Activated T-cell treated with anti-CD3 and anti-CD28 coated beads, Interleukin-2, amount 50 U/mL, for 72 hours (primary cell): ENCODE results near the gene ADGRV1. TPM values are rescaled to one million over a fixed set of nuclear protein-coding genes. Genes with fewer than 3 reads are reported as not detected.
A peak's percentile ranks its signal among the peaks of the same experiment; 100 is the strongest.
"Not testable (repeated sequence)": the region's sequence is repeated elsewhere in the genome, so short reads cannot be mapped to it uniquely, and the experiment has no call there.

Source experiments
- ATAC-seq, 2 donors: fragments of 150-1000 bp; cut with Tn5 transposase; replicated peaks in 1 of 2; 2 replicates each; pipeline ENCODE4 v1.10.0; 2021; ENCODE audit warnings: moderate library complexity in 2 of 2, mild to moderate bottlenecking in 1 of 2
- DNase-seq, 2 donors: peaks; one replicate each; pipeline ENCODE4 v3.0.0; 2021 to 2022; ENCODE audit warnings: mixed read lengths in 1 of 2
- H3K27ac Mint-ChIP-seq: one replicate; pipeline ENCODE4 v1.8.0; 2022; ENCODE audit warnings: mild to moderate bottlenecking, moderate library complexity, mixed read lengths
- H3K27me3 Mint-ChIP-seq: one replicate; pipeline ENCODE4 v1.8.0; 2022; ENCODE audit warnings: low read depth, mixed read lengths
- H3K36me3 Mint-ChIP-seq, 2 donors: one replicate each; pipeline ENCODE4 v1.8.0; 2022; ENCODE audit warnings: mixed read lengths in 2 of 2, mild to moderate bottlenecking in 1 of 2; ENCODE audit not compliant: insufficient read depth in 2 of 2
- H3K4me1 Mint-ChIP-seq: one replicate; pipeline ENCODE4 v1.8.0; 2022; ENCODE audit warnings: low read depth, mixed read lengths
- H3K4me3 Mint-ChIP-seq, 2 donors: one replicate each; pipeline ENCODE4 v1.8.0; 2022; ENCODE audit warnings: mild to moderate bottlenecking in 2 of 2, mixed read lengths in 2 of 2, moderate library complexity in 2 of 2
- H3K9me3 Mint-ChIP-seq, 2 donors: one replicate each; pipeline ENCODE4 v1.8.0; 2022; ENCODE audit warnings: mixed read lengths in 2 of 2
- total RNA-seq, 2 donors: library from RNA; stranded (reverse); gene quantifications; one replicate each; pipeline ENCODE4 v1.2.3, GENCODE V29; 2022

The ADGRV1 gene
- total RNA-seq, 2 donors from 2014 or later, result 0.12 to 0.21 TPM

GRCh38 chr5:90747693-90748092, 189.1 kb downstream of the ADGRV1 start:
- no peak overlapping the region for H3K4me3 Mint-ChIP-seq

GRCh38 chr5:90759119-90759518, 200.5 kb downstream of the ADGRV1 start:
- H3K4me1 Mint-ChIP-seq, result no peaks in the 10 kb centered on the region

More at GRCh38 chr5:90747693-90748092, 189.1 kb downstream of the ADGRV1 start:
- no peak overlapping the region for H3K27ac Mint-ChIP-seq
- peaks cover 26% of the 10 kb centered on the region for H3K27me3 Mint-ChIP-seq
- no peaks in the 10 kb centered on the region for H3K36me3 Mint-ChIP-seq
- no peak for ATAC-seq
- H3K4me1 Mint-ChIP-seq, result no peaks in the 10 kb centered on the region
- H3K9me3 Mint-ChIP-seq, result no peaks in the 10 kb centered on the region
- no peak for DNase-seq

GRCh38 chr5:90767710-90768109, 209.1 kb downstream of the ADGRV1 start:
- Mint-ChIP-seq H3K36me3 (no peaks in the 10 kb centered on the region), H3K27me3 (peaks cover 25% of the 10 kb centered on the region), H3K4me3 (no peak overlapping the region), H3K4me1 (no peaks in the 10 kb centered on the region), H3K27ac (no peak overlapping the region), H3K9me3 (no peaks in the 10 kb centered on the region)
- DNase-seq (no peak), ATAC-seq (no peak)

More at GRCh38 chr5:90759119-90759518, 200.5 kb downstream of the ADGRV1 start:
- no peak for DNase-seq
- no peaks in the 10 kb centered on the region for H3K36me3 Mint-ChIP-seq
- H3K27ac Mint-ChIP-seq, result no peak overlapping the region
- H3K4me3 Mint-ChIP-seq, result no peak overlapping the region
- no peak for ATAC-seq
- no peaks in the 10 kb centered on the region for H3K9me3 Mint-ChIP-seq
- H3K27me3 Mint-ChIP-seq, result peaks cover 5% of the 10 kb centered on the region

GRCh38 chr5:90770006-90770541, 211.5 kb downstream of the ADGRV1 start:
- H3K9me3 Mint-ChIP-seq, H3K36me3 Mint-ChIP-seq, H3K4me3 Mint-ChIP-seq, ATAC-seq, H3K27ac Mint-ChIP-seq, H3K4me1 Mint-ChIP-seq, DNase-seq: not testable (repeated sequence)
- peaks cover 25% of the 10 kb centered on the region for H3K27me3 Mint-ChIP-seq

- Mint-ChIP-seq H3K27ac (no peak overlapping the region), H3K27me3 (no peaks in the 10 kb centered on the region), H3K4me3 (no peak overlapping the region), H3K36me3 (no peaks in the 10 kb centered on the region), H3K4me1 (no peaks in the 10 kb centered on the region), H3K9me3 (no peaks in the 10 kb centered on the region)
- ATAC-seq (no peak), DNase-seq (no peak)
Measured at GRCh38 chr5:90777959-90778358, 219.4 kb downstream of the ADGRV1 start.

GRCh38 chr5:90783460-90784333, 225.1 kb downstream of the ADGRV1 start:
- ATAC-seq (peak; percentile 62 to 64), DNase-seq (peak; percentile 70 to 72)
- Mint-ChIP-seq H3K4me1 (no peaks in the 10 kb centered on the region), H3K27me3 (peaks cover 6% of the 10 kb centered on the region), H3K27ac (no peak overlapping the region), H3K4me3 (no peak overlapping the region), H3K36me3 (no peaks in the 10 kb centered on the region), H3K9me3 (no peaks in the 10 kb centered on the region)

GRCh38 chr5:90786756-90787155, 228.2 kb downstream of the ADGRV1 start:
- Mint-ChIP-seq H3K9me3 (no peaks in the 10 kb centered on the region), H3K27me3 (peaks cover 11% of the 10 kb centered on the region), H3K4me3 (no peak overlapping the region), H3K4me1 (no peaks in the 10 kb centered on the region), H3K27ac (no peak overlapping the region), H3K36me3 (no peaks in the 10 kb centered on the region)
- ATAC-seq, result no peak
- no peak for DNase-seq

- ATAC-seq, result no peak
- peaks cover 3 to 9% of the 10 kb centered on the region in 2 donors for H3K36me3 Mint-ChIP-seq
- H3K27ac Mint-ChIP-seq, result no peak overlapping the region
- no peak for DNase-seq
- peaks cover 9% of the 10 kb centered on the region for H3K27me3 Mint-ChIP-seq
- H3K4me3 Mint-ChIP-seq, result no peak overlapping the region
- H3K9me3 Mint-ChIP-seq, result peaks cover 6 to 7% of the 10 kb centered on the region in 2 donors
- no peaks in the 10 kb centered on the region for H3K4me1 Mint-ChIP-seq
Measured at GRCh38 chr5:90792725-90793124, 234.1 kb downstream of the ADGRV1 start.

- DNase-seq, result no peak
- peaks cover 9% of the 10 kb centered on the region for H3K27me3 Mint-ChIP-seq
- no peak overlapping the region for H3K4me3 Mint-ChIP-seq
- peaks cover 9 to 10% of the 10 kb centered on the region in 2 donors for H3K9me3 Mint-ChIP-seq
- no peak overlapping the region for H3K27ac Mint-ChIP-seq
- H3K4me1 Mint-ChIP-seq, result no peaks in the 10 kb centered on the region
- H3K36me3 Mint-ChIP-seq, result peaks cover 5 to 9% of the 10 kb centered on the region in 2 donors
- no peak for ATAC-seq
Measured at GRCh38 chr5:90793183-90793582, 234.6 kb downstream of the ADGRV1 start.

GRCh38 chr5:90796919-90797318, 238.3 kb downstream of the ADGRV1 start:
- not testable (repeated sequence) for H3K36me3 Mint-ChIP-seq, H3K27ac Mint-ChIP-seq, H3K4me3 Mint-ChIP-seq, H3K4me1 Mint-ChIP-seq, DNase-seq, H3K27me3 Mint-ChIP-seq, ATAC-seq
- H3K9me3 Mint-ChIP-seq, result peaks cover 10 to 12% of the 10 kb centered on the region in 2 donors

GRCh38 chr5:90800082-90800481, 241.5 kb downstream of the ADGRV1 start:
- not testable (repeated sequence) for H3K4me1 Mint-ChIP-seq, H3K27ac Mint-ChIP-seq, ATAC-seq, H3K27me3 Mint-ChIP-seq, H3K36me3 Mint-ChIP-seq, DNase-seq, H3K4me3 Mint-ChIP-seq
- H3K9me3 Mint-ChIP-seq, result peaks cover 10 to 12% of the 10 kb centered on the region in 2 donors

GRCh38 chr5:90800515-90800914, 241.9 kb downstream of the ADGRV1 start:
- H3K4me1 Mint-ChIP-seq, H3K27me3 Mint-ChIP-seq, H3K27ac Mint-ChIP-seq, ATAC-seq, DNase-seq, H3K4me3 Mint-ChIP-seq, H3K36me3 Mint-ChIP-seq: not testable (repeated sequence)
- peaks cover 10 to 12% of the 10 kb centered on the region in 2 donors for H3K9me3 Mint-ChIP-seq

GRCh38 chr5:90802474-90803317, 244.1 kb downstream of the ADGRV1 start:
- Mint-ChIP-seq H3K27me3 (no peaks in the 10 kb centered on the region), H3K4me1 (no peaks in the 10 kb centered on the region), H3K36me3 (peaks cover 0 to 4% of the 10 kb centered on the region in 2 donors), H3K9me3 (peaks cover 3 to 6% of the 10 kb centered on the region in 2 donors), H3K27ac (no peak overlapping the region), H3K4me3 (no peak overlapping the region)
- ATAC-seq (peak in 1 of 2 donors; percentile 38), DNase-seq (peak in 1 of 2 donors; percentile 12)
